WTC11 (cell line): ENCODE measurements around the gene CADM1.

Experiments
- AFF4 ChIP-seq: sonication (generic); formaldehyde crosslinking; IDR thresholded peaks from 2 replicates; pipeline ENCODE4 v1.8.1; 2023; ENCODE audit warnings: mild to moderate bottlenecking, missing genetic modification reagents, borderline replicate concordance
- CREB1 ChIP-seq: sonication (generic); formaldehyde crosslinking; IDR thresholded peaks from 2 replicates; pipeline ENCODE4 v1.8.0; 2023; ENCODE audit warnings: mild to moderate bottlenecking, missing genetic modification reagents
- CTCF ChIP-seq: fragments of 200-600 bp; IDR thresholded peaks from 2 replicates; pipeline ENCODE4 v1.8.0; 2022; ENCODE audit warnings: antibody characterized with exemption
- GABPB1 ChIP-seq: sonication (generic); formaldehyde crosslinking; IDR thresholded peaks from 2 replicates; pipeline ENCODE4 v1.8.1; 2023; ENCODE audit warnings: mild to moderate bottlenecking, missing genetic modification reagents
- GTF2I ChIP-seq: fragments of 250-450 bp; sonication (Bioruptor Pico); conservative IDR thresholded peaks from 2 replicates; pipeline ENCODE4 v1.4.0; 2021; ENCODE audit warnings: mild to moderate bottlenecking
- RELA ChIP-seq: sonication (generic); formaldehyde crosslinking; IDR thresholded peaks from 2 replicates; pipeline ENCODE4 v1.8.1; 2022; ENCODE audit warnings: missing genetic modification reagents, mild to moderate bottlenecking, borderline replicate concordance
- SP1 ChIP-seq: sonication (generic); formaldehyde crosslinking; conservative IDR thresholded peaks from 2 replicates; pipeline ENCODE4 v1.8.1; 2022; ENCODE audit warnings: missing genetic modification reagents
- ZNF512 ChIP-seq: sonication (generic); formaldehyde crosslinking; IDR thresholded peaks from 2 replicates; pipeline ENCODE4 v1.8.1; 2022; ENCODE audit warnings: missing genetic modification reagents, borderline replicate concordance
- TF ChIP-seq, protein P1 (sequence below): sonication (generic); formaldehyde crosslinking; conservative IDR thresholded peaks from 2 replicates; pipeline ENCODE4 v1.8.1; 2022; ENCODE audit warnings: mild to moderate bottlenecking, missing genetic modification reagents
- TF ChIP-seq, protein P2 (sequence below): sonication (generic); formaldehyde crosslinking; IDR thresholded peaks from 2 replicates; pipeline ENCODE4 v1.8.1; 2023; ENCODE audit warnings: mild to moderate bottlenecking, missing genetic modification reagents, moderate library complexity

GRCh38 chr11:115276191-115276590, 228.0 kb downstream of the CADM1 start:
- TF ChIP-seq GTF2I (CRISPR knock-in tag) (no peak), RELA (CRISPR knock-in tag) (no peak), CTCF (no peak), ZNF512 (CRISPR knock-in tag) (no peak), AFF4 (CRISPR knock-in tag) (no peak), GABPB1 (CRISPR knock-in tag) (no peak), CREB1 (CRISPR knock-in tag) (no peak), SP1 (CRISPR knock-in tag) (no peak)
- TF ChIP-seq, protein P1, sequence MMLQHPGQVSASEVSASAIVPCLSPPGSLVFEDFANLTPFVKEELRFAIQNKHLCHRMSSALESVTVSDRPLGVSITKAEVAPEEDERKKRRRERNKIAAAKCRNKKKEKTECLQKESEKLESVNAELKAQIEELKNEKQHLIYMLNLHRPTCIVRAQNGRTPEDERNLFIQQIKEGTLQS = no peak
- TF ChIP-seq, protein P2, sequence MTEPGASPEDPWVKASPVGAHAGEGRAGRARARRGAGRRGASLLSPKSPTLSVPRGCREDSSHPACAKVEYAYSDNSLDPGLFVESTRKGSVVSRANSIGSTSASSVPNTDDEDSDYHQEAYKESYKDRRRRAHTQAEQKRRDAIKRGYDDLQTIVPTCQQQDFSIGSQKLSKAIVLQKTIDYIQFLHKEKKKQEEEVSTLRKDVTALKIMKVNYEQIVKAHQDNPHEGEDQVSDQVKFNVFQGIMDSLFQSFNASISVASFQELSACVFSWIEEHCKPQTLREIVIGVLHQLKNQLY = no peak
